Suppressor macrophage treated with lipopolysaccharide for 4 hours (primary cell): ENCODE results near the gene LIN28B.
"Not testable (repeated sequence)": the region's sequence is repeated elsewhere in the genome, so short reads cannot be mapped to it uniquely, and the experiment has no call there.

ENCODE experiments used
- DNase-seq: peaks from one replicate; pipeline ENCODE4 v3.0.0-alpha.2; 2020

The LIN28B gene

GRCh38 chr6:104957301-104958177 is 632 bp downstream of the LIN28B start:
- no peak for DNase-seq

- no peak for DNase-seq
Measured at GRCh38 chr6:104958178-104959025, 1.5 kb downstream of the LIN28B start.

GRCh38 chr6:104959026-104959858 is 2.3 kb downstream of the LIN28B start:
- DNase-seq, result no peak

GRCh38 chr6:104969108-104969507 is 12.2 kb downstream of the LIN28B start:
- DNase-seq, result no peak

GRCh38 chr6:104969785-104970581 is 13.1 kb downstream of the LIN28B start:
- DNase-seq, result no peak

GRCh38 chr6:104973404-104973803 is 16.5 kb downstream of the LIN28B start:
- DNase-seq, result no peak

- DNase-seq, result no peak
Measured at GRCh38 chr6:104983296-104983695, 26.4 kb downstream of the LIN28B start.

- no peak for DNase-seq
Measured at GRCh38 chr6:104983776-104984175, 26.9 kb downstream of the LIN28B start.

- DNase-seq, result no peak
Measured at GRCh38 chr6:104984831-104985230, 27.9 kb downstream of the LIN28B start.

- not testable (repeated sequence) for DNase-seq
Measured at GRCh38 chr6:104985875-104986274, 29.0 kb downstream of the LIN28B start.

GRCh38 chr6:104986625-104987024 is 29.7 kb downstream of the LIN28B start:
- no peak for DNase-seq

- no peak for DNase-seq
Measured at GRCh38 chr6:104987218-104987617, 30.3 kb downstream of the LIN28B start.

- DNase-seq, result no peak
Measured at GRCh38 chr6:104990085-104990484, 33.2 kb downstream of the LIN28B start.

- not testable (repeated sequence) for DNase-seq
Measured at GRCh38 chr6:104991062-104991461, 34.2 kb downstream of the LIN28B start.

GRCh38 chr6:104993576-104993975 is 36.7 kb downstream of the LIN28B start:
- not testable (repeated sequence) for DNase-seq

GRCh38 chr6:104995989-104996617 is 39.2 kb downstream of the LIN28B start:
- DNase-seq, result no peak

GRCh38 chr6:105001063-105001462 is 44.2 kb downstream of the LIN28B start:
- DNase-seq, result no peak

GRCh38 chr6:105001906-105002305 is 45.0 kb downstream of the LIN28B start:
- DNase-seq, result no peak

- peak; percentile 15 for DNase-seq
Measured at GRCh38 chr6:105005451-105005850, 48.5 kb downstream of the LIN28B start.

- not testable (repeated sequence) for DNase-seq
Measured at GRCh38 chr6:105013459-105013858, 56.6 kb downstream of the LIN28B start.

GRCh38 chr6:105014448-105014847 is 57.5 kb downstream of the LIN28B start:
- no peak for DNase-seq

GRCh38 chr6:105014954-105015353 is 58.0 kb downstream of the LIN28B start:
- no peak for DNase-seq
